Measurements from ENCODE around the gene OR2B3.
A peak's percentile ranks its signal among the peaks of the same experiment; 100 is the strongest.
"Not testable (repeated sequence)": the region's sequence is repeated elsewhere in the genome, so short reads cannot be mapped to it uniquely, and the experiment has no call there.

OR2B3 gene, protein sequence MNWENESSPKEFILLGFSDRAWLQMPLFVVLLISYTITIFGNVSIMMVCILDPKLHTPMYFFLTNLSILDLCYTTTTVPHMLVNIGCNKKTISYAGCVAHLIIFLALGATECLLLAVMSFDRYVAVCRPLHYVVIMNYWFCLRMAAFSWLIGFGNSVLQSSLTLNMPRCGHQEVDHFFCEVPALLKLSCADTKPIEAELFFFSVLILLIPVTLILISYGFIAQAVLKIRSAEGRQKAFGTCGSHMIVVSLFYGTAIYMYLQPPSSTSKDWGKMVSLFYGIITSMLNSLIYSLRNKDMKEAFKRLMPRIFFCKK

DNA sequence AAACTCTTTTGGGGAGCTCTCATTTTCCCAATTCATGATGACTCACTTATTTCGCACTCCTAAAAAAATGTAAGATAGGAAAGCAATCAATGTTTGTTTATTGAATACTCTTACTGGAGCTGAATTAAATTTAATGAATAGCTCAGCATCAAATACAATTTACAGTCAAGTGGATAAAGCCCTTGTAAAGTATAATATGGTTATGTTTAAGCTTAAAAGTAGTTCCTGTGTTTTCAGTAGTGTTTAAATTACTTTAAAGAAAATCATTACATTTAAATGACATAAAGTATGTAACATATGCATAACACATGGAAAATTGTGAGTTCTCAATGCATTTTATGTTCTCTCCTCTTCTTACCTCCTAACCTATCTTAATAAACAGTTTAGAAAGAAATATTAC is at the start of gene OR2B3:
Gene OR2B3 (minus strand): TSS at position 101 of the 400 bp plus-strand sequence. CDS start 65 bp downstream, at position 36.
- no peak for DNase-seq

DNA sequence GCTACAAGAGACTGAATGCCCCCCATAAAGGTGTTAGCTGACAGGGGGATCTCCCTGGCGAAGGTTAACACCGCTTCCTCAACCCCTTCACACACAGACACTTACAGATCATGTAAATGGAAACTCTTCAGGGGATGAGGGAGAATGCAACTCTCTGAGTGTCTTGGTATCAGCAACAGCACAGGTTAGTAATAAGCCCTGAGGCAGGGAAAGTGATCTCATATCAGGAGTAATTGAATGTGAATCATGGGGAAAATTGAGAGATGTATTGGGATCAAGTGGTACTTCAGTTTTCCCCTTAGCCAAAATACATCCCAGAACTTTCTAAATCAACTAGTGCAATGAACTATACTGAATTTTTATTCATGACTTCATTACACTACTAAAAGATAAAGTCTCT is 44.6 kb upstream of the OR2B3 start:
- DNase-seq = no peak

DNA sequence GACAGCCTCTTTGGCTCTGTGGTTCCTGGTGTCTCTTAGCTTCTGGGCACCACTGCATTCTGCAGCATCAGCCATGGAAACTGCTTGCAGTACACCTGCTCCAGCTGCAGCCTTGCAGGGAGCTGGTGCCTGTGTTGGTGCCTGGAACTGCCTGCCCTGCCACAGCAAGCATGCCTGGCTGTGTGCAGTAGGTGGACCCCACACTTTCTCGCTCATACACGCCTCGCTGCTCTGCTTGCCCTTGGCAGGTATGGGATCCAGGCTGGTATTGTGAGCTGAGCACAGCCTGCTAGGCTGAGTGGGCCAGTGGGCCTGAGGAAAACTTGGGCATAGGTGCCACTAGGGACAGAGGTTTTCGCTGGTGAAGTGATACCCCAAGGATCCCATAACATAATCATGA is 43.5 kb upstream of the OR2B3 start:
- DNase-seq = no peak

DNA sequence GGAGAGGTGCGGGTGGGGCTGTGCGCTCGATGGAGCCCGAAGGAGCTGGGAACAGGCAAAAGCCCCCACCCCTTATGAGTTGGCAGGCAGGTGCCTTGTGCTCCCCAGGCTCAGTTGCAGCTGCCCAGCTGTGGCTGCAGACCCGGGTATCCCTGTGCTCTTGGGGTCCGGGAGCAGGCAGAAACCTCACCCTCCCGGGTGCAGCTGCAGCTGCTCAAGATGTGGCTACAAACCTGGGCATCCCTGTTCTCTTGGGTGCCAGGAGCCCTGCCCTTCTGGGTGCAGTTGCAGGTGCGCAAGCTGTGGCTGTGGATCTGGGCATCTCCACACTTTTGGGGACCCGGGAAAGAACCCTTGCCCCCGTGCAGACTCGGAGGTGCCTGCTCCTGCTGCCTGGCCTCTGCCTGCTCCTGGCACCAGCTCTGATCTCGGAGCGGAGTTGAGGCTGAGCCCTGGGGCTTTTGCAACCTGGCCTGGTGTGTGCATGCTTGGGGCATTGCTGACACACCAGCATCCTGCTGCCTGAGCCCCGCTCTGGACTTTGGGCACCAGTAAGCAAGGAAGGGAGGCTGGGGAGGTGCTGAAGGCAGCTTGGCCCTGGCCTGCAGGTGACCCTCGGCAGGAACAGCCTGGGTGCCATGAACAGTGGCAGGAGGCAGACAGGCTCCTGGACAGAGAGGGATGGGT is 42.4 kb upstream of the OR2B3 start:
- DNase-seq = peak; percentile 29

DNA sequence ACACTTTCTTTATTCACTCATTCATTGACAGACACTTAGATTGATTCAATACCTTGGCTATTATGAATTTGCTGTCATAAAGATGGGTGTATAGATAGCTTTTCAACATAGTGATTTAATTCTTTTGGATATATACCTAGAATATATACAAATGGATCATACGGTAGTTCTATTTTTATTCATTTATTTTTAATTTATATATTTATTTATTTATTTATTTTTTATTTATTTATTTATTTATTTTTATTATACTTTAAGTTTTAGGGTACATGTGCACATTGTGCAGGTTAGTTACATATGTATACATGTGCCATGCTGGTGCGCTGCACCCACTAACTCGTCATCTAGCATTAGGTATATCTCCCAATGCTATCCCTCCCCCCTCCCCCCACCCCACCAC is 27.9 kb upstream of the OR2B3 start:
- not testable (repeated sequence) for DNase-seq

DNA sequence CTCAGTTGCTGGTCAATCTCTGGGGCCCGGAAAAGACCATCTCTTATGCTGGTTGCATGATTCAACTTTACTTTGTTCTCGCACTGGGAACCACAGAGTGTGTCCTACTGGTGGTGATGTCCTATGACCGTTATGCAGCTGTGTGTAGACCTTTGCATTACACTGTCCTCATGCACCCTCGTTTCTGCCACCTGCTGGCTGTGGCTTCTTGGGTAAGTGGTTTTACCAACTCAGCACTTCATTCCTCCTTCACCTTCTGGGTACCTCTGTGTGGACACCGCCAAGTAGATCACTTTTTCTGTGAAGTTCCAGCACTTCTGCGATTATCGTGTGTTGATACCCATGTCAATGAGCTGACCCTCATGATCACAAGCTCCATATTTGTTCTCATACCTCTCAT is 25.0 kb upstream of the OR2B3 start:
- no peak for DNase-seq

DNA sequence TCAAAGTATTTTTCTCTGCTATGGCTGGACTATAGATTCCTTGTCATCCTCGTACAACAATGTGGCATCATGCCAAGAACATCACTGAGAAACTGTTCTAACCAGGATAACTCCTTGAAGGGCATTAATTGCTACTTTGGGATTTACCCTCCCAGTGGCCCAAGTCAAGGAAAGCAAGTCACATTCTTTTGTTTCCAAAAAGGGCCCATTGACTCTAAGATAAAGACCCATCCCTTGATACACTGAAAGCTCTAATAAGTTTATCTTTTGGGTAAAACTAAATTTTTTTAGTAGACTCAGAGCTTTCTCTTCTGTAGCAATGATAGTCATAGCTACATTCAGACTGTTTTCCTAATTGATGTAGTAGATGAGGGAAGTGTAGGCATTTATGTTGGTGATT is 20.6 kb upstream of the OR2B3 start, which contains the start of gene OR2J3:
Gene OR2J3 (plus strand): TSS at position 301 of the 400 bp plus-strand sequence. CDS start 3,833 bp downstream, outside the sequence.
- no peak for DNase-seq

DNA sequence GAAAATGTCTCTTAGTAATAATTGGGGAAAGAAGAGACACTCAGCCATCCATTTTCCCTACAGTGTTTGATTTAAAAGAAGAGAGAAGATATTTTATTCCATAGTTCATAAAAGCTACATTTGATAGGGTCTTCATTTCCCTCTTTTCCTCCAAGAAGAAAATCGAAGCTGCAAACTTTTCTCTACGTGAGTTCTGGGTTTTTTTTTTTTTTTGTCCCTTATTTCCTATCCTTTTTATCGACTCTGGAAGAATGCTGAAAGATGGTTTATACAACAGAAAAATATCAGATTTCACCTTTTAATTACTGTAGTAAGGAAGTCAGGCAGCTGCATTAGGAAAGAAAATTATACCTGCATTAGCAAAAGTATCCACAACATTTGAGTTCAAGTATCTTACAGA is 12.1 kb upstream of the OR2B3 start, which contains the start of gene OR2J1:
Gene OR2J1 (plus strand): TSS at position 301 of the 400 bp plus-strand sequence. CDS start 1,453 bp downstream, outside the sequence.
- no peak for DNase-seq

DNA sequence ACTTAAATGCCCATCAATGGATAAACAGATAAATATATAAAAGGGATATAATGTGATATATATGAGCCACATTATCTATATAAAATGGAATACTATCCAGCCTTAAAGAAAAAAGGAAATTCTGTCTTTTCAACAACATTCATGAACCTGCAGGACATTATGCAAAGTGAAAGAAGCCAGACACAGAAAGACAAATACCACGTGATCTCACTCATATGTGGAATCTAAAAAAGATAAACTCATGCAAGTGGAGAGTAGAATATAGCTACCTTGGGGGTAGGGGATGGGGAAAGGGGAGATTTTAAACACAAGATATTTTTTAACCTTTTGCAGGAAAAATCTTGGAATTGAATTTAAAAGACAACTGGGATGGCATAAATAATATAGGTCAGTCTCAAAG is 10.7 kb upstream of the OR2B3 start:
- no peak for DNase-seq

DNA sequence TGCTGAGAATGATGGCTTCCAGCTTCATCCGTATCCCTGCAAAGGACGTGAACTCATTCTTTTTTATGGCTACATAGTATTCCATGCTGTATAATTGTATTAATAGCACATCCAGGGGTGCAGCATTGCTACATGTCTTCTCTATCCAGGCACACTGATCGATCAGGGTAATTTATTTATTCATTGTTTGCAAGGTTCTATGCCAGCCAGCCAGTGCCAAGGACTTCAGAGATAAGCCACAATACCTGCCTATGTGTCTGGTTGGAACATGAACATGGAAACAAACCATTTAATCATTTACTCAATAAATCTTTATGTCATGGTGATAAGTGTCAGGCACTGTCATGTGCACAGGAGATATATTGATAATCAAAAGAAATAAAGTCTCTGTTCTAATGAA is 5.8 kb upstream of the OR2B3 start:
- DNase-seq = no peak

DNA sequence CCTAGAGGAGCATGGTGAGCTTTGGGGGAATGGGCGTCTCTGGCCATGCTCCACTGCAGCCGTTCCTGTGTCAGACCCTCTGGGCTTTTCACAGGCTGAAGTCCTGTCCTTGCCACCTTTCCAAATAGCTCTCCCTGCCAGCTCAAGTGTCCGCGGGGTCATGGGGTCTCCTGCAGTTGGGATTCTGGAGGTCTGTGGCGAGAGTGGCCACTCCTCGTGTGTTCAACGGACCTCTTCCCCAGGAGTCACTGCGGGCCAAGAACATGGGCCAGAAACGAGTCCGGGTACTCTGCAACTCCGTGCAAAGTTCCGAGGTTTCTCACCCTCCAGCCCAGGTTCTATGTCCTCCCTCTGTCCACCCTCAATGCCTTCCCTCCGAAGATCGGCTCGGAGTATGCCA is 4.7 kb downstream of the OR2B3 start:
- no peak for DNase-seq

DNA sequence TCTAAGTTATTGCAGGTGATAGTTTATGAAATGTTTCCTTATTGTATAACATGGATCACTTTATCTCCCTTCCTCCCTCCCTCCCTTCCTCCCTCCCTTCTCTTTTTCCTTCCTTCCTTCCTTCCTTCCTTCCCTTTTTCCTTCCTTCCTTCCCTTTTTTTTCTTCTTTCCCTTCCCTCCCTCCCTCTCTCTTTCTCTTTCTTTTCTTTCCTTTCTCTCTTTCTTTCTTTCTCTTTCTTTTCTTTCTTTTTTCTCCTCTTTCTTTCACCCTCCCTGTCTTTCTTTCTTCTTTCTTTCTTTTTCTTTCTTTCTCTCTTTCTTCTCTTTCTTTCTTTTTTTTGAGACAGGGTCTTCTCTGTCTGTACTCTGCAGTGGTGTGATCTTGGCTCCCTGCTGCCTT is 5.8 kb downstream of the OR2B3 start:
- DNase-seq = no peak

DNA sequence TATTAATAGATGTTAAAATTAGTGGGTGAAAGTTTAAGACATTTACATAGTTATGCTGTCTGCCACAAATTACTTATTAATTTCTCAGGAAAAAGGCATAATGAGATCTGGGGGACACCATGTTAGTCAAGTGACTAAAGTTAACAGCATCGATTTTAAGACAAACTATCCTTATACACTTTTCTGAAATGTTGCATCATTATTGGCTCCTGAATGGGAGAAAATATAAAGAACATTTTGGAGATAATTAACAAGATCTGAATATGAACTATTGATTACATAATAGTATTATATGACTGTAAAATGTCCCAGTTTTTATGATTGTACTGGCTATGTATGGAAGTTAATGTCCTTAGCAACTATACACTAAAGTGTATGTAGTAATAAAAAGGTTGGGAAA is 7.9 kb downstream of the OR2B3 start:
- no peak for DNase-seq

DNA sequence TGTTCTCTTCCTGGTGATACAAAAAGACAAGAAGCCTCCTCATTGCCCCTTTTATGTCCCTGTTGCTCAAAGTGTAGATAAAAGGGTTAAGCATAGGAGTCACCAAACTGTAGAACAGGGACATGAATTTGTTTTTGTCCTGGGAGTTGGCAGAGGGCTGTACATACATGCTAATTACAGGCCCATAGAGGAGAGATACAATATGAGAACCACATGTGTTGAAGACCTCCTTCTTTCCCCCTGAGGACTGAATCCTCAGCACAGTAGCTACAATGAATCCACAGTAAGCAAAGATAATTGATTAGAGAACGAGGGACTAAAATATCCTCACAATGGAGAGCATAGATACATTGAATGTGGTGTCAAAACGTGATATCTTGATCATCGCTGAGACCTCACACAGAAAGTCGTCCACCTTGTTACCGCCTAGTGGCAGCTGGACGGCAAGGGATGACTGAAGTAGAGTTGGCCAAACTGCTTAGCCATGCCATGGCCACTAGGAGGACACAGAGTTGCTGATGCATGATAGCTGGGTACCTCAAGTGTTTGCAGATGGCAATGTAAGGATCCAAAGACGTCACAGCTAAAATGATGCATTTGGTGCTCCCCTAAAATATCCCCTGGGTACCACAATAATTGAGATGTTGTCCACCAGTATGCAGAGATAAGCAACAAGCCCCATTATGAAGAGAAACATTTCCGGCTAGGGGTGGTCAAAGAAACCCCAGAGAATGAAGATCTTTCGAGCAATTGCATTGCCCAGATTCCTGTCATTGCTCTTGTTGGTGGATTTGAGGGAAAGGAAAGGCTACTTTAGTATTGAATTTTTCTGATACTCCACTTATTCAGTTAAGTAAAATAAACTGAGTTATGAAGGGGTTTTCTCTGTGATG is 15.0 kb downstream of the OR2B3 start:
- no peak for DNase-seq

DNA sequence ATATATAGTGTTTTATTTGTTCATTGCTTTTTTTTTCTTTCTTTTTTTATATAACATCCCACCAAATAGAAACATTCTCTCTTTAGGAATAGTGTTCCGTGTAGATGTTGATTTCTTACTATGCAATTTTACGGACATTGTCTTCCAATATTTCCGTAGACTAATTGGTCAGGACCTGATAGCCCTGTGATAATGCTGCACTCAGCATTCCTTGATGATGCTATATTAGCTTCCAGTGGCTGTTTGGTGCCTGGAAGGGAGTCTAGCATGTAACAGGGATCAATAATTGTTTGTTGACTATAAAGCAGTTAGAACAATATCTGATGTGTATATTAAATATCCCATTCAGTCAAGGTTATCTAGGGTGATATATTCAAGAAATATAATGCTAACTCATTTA is 35.4 kb downstream of the OR2B3 start:
- DNase-seq = no peak

DNA sequence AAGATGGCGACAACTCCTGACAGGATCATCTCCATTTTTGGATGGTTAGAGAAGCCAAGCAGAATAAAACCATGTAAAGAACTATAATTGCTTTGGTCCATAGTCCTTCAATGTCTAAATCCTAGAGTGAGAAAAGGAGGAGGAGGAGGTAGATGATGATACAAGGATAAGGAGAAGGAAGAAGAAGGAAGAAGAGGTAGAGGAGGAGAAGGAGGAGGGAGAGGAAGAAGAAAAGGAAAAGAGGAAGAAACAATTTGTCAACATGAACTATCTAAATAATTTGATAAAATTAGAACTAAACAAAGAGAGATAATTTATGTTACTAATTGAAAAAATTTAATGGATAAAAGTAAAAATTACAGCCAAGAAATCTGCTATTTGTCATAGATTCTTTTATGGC is 42.0 kb downstream of the OR2B3 start, which contains the start of gene OR2W1:
Gene OR2W1 (minus strand): TSS at position 101 of the 400 bp plus-strand sequence. CDS start 0 bp downstream, at position 101.
- DNase-seq = no peak

Data from left hindlimb (tissue), 1 donor.